K562 (cell line): ENCODE results near the gene SYNJ2. TPM values are rescaled to one million over a fixed set of nuclear protein-coding genes. Genes with fewer than 3 reads are reported as not detected.

ENCODE experiments used
- ATAC-seq: fragments of 200-7000 bp; cut with Tn5 transposase; 3 replicates; pipeline ENCODE4 v1.9.1; 2020; ENCODE audit warnings: moderate library complexity
- BruUV-seq: library from RNA; stranded (reverse); fragments of 400-500 nt; replicated peaks from 2 replicates; lab custom pipeline; 2021; lab: Mats Ljungman, UMichigan
- CTCF ChIA-PET: fragments of 300-600 bp; formaldehyde crosslinking; extraction: SDS; loops from one replicate; lab custom pipeline; 2021; ENCODE audit warnings: low intra/inter-chr PET ratio; lab: Yijun Ruan, JAX
- POLR2A ChIA-PET: fragments of 300-600, 350-650 bp; sonication (Branson Sonifier 250); formaldehyde crosslinking; extraction: SDS; loops from one replicate; lab custom pipeline; 2021; ENCODE audit warnings: antibody characterized with exemption, inconsistent platforms; lab: Yijun Ruan, JAX
- DNase-seq, 4 experiments: peaks; one replicate each; pipeline versions ENCODE4 v3.0.0 to v3.0.0-alpha.2; 2011 to 2018; ENCODE audit warnings: low spot score in 3 of 4, mixed read lengths in 3 of 4; ENCODE audit errors: extremely low read depth in 1 of 4
- FAIRE-seq: peaks from 2 replicates; lab custom pipeline; 2011; peaks lifted over from hg19 to GRCh38; lab: Jason Lieb, UNC
- H2AFZ ChIP-seq: 2 replicates; pipeline ENCODE4 v1.6.0; 2011; ENCODE audit warnings: low read depth, low read length, control low read depth, inconsistent platforms
- H3K27ac ChIP-seq: fragments of 200-600 bp; 3 replicates; pipeline ENCODE4 v1.8.0; 2011; ENCODE audit warnings: low read depth, mild to moderate bottlenecking, control low read depth, inconsistent platforms, low read length, moderate library complexity, mixed read lengths; ENCODE audit errors: extremely low read depth
- H3K27me3 ChIP-seq, 2 experiments: fragments of 300-600 bp in 1 of 2; 2 replicates in 1 of 2; 3 replicates in 1 of 2; pipeline versions ENCODE4 v1.6.0 to v1.8.0; 2011; ENCODE audit warnings: inconsistent platforms in 2 of 2, low read length in 2 of 2, mild to moderate bottlenecking in 1 of 2, mixed read lengths in 1 of 2, moderate library complexity in 1 of 2; ENCODE audit not compliant: control insufficient read depth in 2 of 2, insufficient read depth in 2 of 2
- H3K36me3 ChIP-seq: fragments of 300-600 bp; 3 replicates; pipeline ENCODE4 v1.8.0; 2011; ENCODE audit warnings: mild to moderate bottlenecking, low read length, inconsistent platforms; ENCODE audit not compliant: control insufficient read depth, insufficient read depth
- H3K4me1 ChIP-seq, 2 experiments: fragments of 200-600 bp in 1 of 2; replicated peaks in 1 of 2; 2 replicates in 1 of 2; 3 replicates in 1 of 2; pipeline versions ENCODE4 v1.5.1 to v1.8.0; 2011; ENCODE audit warnings: inconsistent platforms in 2 of 2, low read length in 2 of 2, mild to moderate bottlenecking in 1 of 2, mixed read lengths in 1 of 2, moderate library complexity in 1 of 2; ENCODE audit not compliant: control insufficient read depth in 2 of 2, insufficient read depth in 2 of 2
- H3K4me2 ChIP-seq: 2 replicates; pipeline ENCODE4 v1.6.1; 2011; ENCODE audit warnings: low read length, control low read depth, inconsistent platforms, mixed read lengths; ENCODE audit not compliant: insufficient read depth
- H3K4me3 ChIP-seq: fragments of 200-600 bp; sonication (generic), shearing (Covaris generic); 2 replicates; pipeline ENCODE4 v1.5.1; 2016; ENCODE audit warnings: control low read depth, inconsistent platforms
- H3K79me2 ChIP-seq: fragments of 200-600 bp; 3 replicates; pipeline ENCODE4 v1.8.0; 2011; ENCODE audit warnings: low read length, inconsistent platforms; ENCODE audit not compliant: control insufficient read depth, insufficient read depth
- H3K9ac ChIP-seq, 2 experiments: 2 replicates each; pipeline versions ENCODE4 v1.6.0 to v1.6.1; 2011; ENCODE audit warnings: low read depth in 2 of 2, low read length in 2 of 2, control low read depth in 1 of 2, inconsistent platforms in 1 of 2, mild to moderate bottlenecking in 1 of 2, mixed read lengths in 1 of 2; ENCODE audit not compliant: insufficient read depth in 1 of 2
- H3K9me1 ChIP-seq: one replicate; pipeline ENCODE4 v1.6.0; 2011; ENCODE audit warnings: inconsistent platforms, mild to moderate bottlenecking, low read length, moderate library complexity; ENCODE audit not compliant: control insufficient read depth, insufficient read depth
- H3K9me3 ChIP-seq: replicated peaks from 2 replicates; pipeline ENCODE4 v1.5.1; 2011; ENCODE audit warnings: low read depth, low read length, inconsistent platforms; ENCODE audit not compliant: control insufficient read depth, insufficient read depth
- H4K20me1 ChIP-seq: replicated peaks from 2 replicates; pipeline ENCODE4 v1.6.1; 2011; ENCODE audit warnings: low read length, inconsistent platforms, mixed read lengths; ENCODE audit not compliant: control insufficient read depth, insufficient read depth
- MAX ChIP-seq: sonication (generic); formaldehyde crosslinking; IDR thresholded peaks from 2 replicates; pipeline ENCODE4 v1.9.0; 2022; ENCODE audit warnings: mild to moderate bottlenecking, missing genetic modification reagents
- PYGO2 ChIP-seq: fragments of 450-650 bp; IDR thresholded peaks from 2 replicates; pipeline ENCODE4 v1.6.1; 2016; ENCODE audit warnings: mild to moderate bottlenecking, missing genetic modification characterization, moderate library complexity, missing compliant biosample characterization
- TCF7L2 ChIP-seq: fragments of 150-350 bp; IDR thresholded peaks from 2 replicates; pipeline ENCODE4 v1.6.1; 2016; ENCODE audit warnings: low read depth, mild to moderate bottlenecking, low read length, moderate library complexity
- ZNF12 ChIP-seq: sonication (generic); formaldehyde crosslinking; IDR thresholded peaks from 2 replicates; pipeline ENCODE4 v1.4.0; 2020; ENCODE audit warnings: mild to moderate bottlenecking, missing genetic modification reagents
- ZNF584 ChIP-seq: fragments of 200-800 bp; sonication (Bioruptor generic); IDR thresholded peaks from 2 replicates; pipeline ENCODE4 v1.6.1; 2016; ENCODE audit warnings: low read depth, mild to moderate bottlenecking, missing genetic modification characterization, missing compliant biosample characterization
- WGBS: fragments of 100-300 bp; shearing (Covaris generic); methylation state at CpG from one replicate; pipeline ENCODE4 v1.1.6; 2016; ENCODE audit warnings: low coverage, mixed read lengths; ENCODE audit not compliant: insufficient coverage; ENCODE audit errors: missing lambda C conversion rate; 5-methylcytosine and 5-hydroxymethylcytosine counted together
- in situ Hi-C: fragments of 300-500 bp; cut with MboI; formaldehyde crosslinking; loops from 4 replicates; pipeline ENCODE4 v1.15.0; 2018; ENCODE audit warnings: inconsistent platforms, mixed read lengths
- intact Hi-C: fragments of 100-400 bp; cut with micrococcal nuclease; formaldehyde crosslinking; loops from 2 replicates; pipeline ENCODE4 v1.14.2; 2022
- polyA plus RNA-seq, 8 experiments: library from polyadenylated mRNA; depleted of rRNA in 4 of 8; stranded (reverse) in 5 of 8; unstranded in 3 of 8; fragments of >200 nt; fragmentation: Nextera tagmentation in 2 of 8; fragmentation: Illumina TruSeq in 1 of 8; extraction: Ambion mirVana in 2 of 8; extraction: Trizol in 1 of 8; gene quantifications; 2 replicates each; pipeline versions ENCODE4 v1.2.1 to v1.2.3, GENCODE V29; 2011 to 2014; ENCODE audit warnings: inconsistent platforms in 1 of 8, missing spikeins in 1 of 8
- total RNA-seq, 7 experiments: library from RNA; depleted of rRNA in 6 of 7; stranded (reverse); fragments of >200 nt in 6 of 7; fragmentation: Illumina TruSeq in 2 of 7; extraction: Trizol in 2 of 7; gene quantifications; 2 replicates each; pipeline versions ENCODE4 v1.2.1 to v1.2.3, GENCODE V29; 2011 to 2021; ENCODE audit warnings: low replicate concordance in 1 of 7

SYNJ2 gene
- total and polyA plus RNA-seq, 9 of the 15 experiments (the other 6 are each of a cell fraction or from before 2014, with no cell fraction given): 3.0 to 27.7 (median 17.8) TPM

GRCh38 chr6:157951828-157952227, 29.8 kb upstream of the SYNJ2 start:
- Histone ChIP-seq H3K79me2 (no peaks in the 10 kb centered on the region), H3K9ac (no peak overlapping the region), H2AFZ (no peak overlapping the region), H3K27me3 (peaks cover 9 to 24% of the 10 kb centered on the region in 2 experiments; a peak in 3 of 5 replicates), H3K4me1 (peaks cover 6 to 13% of the 10 kb centered on the region in 2 experiments), H4K20me1 (no peaks in the 10 kb centered on the region; the same call in 1 of the 2 replicates), H3K36me3 (no peaks in the 10 kb centered on the region), H3K9me3 (no peaks in the 10 kb centered on the region), H3K4me2 (no peak overlapping the region), H3K4me3 (no peak overlapping the region), H3K9me1 (no peaks in the 10 kb centered on the region), H3K27ac (no peak overlapping the region)
- intact Hi-C loops (loop anchor here (5.0 kb wide), 2 partner anchors 180 to 285 kb away; no protein-coding TSS in a partner anchor), in situ Hi-C loops (no loop called here)
- ChIA-PET CTCF (no interaction called here), POLR2A (interaction anchor here (1.0 kb wide), 1 partner anchor 9 kb away, joined by 4 read pairs; no protein-coding TSS in a partner anchor)
- no TSS peak for BruUV-seq
- TF ChIP-seq ZNF12 (CRISPR knock-in tag) (0 out of 2 replicates have a peak, but pooled peaks have one; percentile 32), MAX (no peak), ZNF584 (CRISPR knock-in tag) (no peak), PYGO2 (tag) (no peak), TCF7L2 (no peak)
- no peak for FAIRE-seq
- no peak for DNase-seq
- 31% methylated on average over 9 of the region's 9 CpGs for WGBS
- no peak for ATAC-seq
